Activated CD8-positive, alpha-beta memory T cell treated with anti-CD3 and anti-CD28 coated beads, Interleukin-2, amount 50 U/mL, for 48 hours (primary cell): ENCODE results near the gene TRAF3.
A peak's percentile ranks its signal among the peaks of the same experiment; 100 is the strongest.

Source experiments
- DNase-seq: peaks from one replicate; pipeline ENCODE4 v3.0.0-alpha.2; 2020

Gene TRAF3

GRCh38 chr14:102776761-102777710 is at the start of gene TRAF3:
TRAF3 (plus strand) TSS chr14:102777449; CDS start chr14:102870202, 92,753 bp downstream.
- DNase-seq = peak; percentile 88

DNA sequence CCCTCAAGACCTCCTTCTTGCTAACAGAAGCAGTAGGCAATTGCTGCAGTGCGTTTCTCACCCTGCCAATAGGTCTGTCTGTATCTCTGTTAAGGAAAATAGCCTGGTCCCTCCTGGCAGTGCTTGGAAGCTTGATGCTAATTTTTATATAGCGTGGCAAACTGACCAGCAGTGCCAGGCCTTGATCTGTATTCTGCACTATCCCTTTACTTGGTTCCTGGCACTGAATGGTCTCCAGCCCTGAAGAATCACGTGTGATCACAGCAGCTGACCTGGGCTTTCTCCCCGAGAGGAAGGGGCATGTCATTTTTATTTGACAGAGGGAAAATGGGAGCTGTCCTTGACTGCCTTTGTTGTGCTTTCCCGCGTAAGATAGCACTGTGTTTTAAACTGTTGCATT is 48.7 kb upstream of the TRAF3 start:
- no peak for DNase-seq

DNA sequence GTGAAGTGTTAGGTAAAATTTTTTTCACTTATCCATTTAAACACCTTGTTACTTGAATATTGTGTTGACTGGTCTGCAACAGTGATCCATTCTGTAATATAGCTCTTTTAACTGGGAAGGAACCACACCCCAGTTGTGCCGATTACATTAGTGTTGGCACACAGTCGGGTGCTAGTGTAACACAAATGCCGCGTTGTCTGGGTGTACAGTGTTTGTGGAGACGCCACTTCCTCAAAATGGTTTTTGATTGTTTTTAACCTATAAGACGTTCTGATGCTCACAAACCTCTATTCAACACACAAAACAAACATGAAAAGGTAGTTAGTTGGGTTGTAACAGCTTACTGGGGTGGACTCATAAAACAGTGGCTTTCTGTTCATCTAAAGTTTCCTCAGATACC is 48.0 kb upstream of the TRAF3 start:
- DNase-seq = no peak

GRCh38 chr14:102729825-102730224 is 47.4 kb upstream of the TRAF3 start:
- no peak for DNase-seq

GRCh38 chr14:102731101-102731870 is 46.0 kb upstream of the TRAF3 start:
- no peak for DNase-seq

DNA sequence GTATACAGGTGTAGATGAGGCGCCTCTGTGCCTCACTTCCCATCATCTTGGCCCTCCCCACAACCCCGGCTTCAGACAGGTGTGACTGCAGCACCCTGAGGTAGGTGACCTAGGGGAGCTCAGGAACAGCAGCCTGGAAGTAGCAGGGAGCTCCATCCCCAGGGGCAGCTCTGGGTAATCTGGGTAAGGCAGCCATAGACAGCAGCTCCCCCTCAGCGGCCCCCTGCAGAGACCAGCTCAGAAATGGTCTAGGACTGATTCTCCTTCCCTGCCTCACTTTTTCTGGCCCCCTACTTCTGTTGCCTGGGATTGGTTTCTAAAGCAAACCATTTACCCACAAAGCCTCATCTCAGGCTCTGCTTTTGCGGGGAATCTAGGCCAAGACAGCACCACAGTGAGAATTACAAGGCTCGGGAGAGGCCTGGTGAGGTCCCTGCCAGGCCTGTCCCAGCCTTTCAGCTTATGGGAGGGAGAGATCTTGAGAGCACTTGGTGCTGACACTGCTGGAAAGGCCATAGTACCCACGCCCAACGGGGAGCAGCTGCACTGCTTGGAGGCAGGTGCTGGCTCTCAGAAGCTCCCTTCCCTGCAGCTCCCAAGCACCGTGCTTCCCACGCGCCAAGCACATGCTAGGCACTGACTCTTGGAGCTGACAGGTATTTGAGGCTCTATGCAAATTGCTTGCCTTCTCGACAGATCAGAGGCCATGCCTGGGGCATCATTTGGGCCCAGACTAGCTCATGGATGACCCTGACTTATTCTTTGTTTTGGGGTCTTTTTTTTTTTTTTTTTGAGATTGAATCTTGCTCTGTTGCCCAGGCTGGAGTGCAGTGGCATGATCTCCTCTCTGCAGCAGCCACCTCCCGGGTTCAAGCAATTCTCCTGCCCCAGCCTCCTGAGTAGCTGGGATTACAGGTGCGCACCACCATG is 45.1 kb upstream of the TRAF3 start:
- DNase-seq = no peak

GRCh38 chr14:102732924-102733323 is 44.3 kb upstream of the TRAF3 start:
- peak; percentile 37 for DNase-seq

- DNase-seq = no peak
Observed at GRCh38 chr14:102733326-102733725, 43.9 kb upstream of the TRAF3 start.

DNA sequence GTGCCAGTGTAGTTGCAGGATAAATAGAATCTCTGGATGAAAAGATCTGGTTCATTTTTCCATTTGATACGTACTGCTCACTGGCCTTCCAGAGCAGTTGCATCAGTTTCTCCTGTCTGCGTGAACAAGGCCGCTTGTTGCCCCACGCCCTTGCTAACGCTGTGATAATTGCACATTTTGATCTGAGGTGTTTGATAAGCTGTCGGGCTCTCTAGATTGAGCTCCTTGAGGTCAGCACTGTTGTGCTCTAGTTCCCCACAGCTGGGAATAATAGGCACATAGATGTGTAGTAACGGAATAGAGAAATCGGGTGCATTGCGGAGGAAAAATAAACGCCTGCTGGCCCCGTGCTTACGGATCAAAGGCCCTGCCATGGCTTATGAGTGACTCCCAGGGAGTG is 42.8 kb upstream of the TRAF3 start:
- peak; percentile 33 for DNase-seq

- DNase-seq = no peak
Observed at GRCh38 chr14:102736956-102737355, 40.3 kb upstream of the TRAF3 start.

- no peak for DNase-seq
Observed at GRCh38 chr14:102737402-102738372, 39.6 kb upstream of the TRAF3 start.

GRCh38 chr14:102738373-102739189 is 38.7 kb upstream of the TRAF3 start:
- no peak for DNase-seq

DNA sequence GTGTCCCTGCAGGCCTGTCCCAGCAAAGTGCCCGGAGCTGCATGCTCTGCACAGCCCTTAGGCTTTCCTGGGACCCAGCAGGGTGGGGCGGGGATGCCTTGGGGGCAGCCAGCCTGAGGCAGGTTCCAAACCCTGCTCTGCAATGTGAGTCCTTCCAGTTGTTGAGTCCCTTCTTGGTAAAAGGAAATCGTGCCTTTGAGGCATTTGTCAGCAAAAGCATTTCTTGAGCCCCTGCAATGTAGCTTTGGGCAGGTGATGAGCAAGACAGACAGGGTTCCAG is 38.1 kb upstream of the TRAF3 start:
- DNase-seq = no peak

DNA sequence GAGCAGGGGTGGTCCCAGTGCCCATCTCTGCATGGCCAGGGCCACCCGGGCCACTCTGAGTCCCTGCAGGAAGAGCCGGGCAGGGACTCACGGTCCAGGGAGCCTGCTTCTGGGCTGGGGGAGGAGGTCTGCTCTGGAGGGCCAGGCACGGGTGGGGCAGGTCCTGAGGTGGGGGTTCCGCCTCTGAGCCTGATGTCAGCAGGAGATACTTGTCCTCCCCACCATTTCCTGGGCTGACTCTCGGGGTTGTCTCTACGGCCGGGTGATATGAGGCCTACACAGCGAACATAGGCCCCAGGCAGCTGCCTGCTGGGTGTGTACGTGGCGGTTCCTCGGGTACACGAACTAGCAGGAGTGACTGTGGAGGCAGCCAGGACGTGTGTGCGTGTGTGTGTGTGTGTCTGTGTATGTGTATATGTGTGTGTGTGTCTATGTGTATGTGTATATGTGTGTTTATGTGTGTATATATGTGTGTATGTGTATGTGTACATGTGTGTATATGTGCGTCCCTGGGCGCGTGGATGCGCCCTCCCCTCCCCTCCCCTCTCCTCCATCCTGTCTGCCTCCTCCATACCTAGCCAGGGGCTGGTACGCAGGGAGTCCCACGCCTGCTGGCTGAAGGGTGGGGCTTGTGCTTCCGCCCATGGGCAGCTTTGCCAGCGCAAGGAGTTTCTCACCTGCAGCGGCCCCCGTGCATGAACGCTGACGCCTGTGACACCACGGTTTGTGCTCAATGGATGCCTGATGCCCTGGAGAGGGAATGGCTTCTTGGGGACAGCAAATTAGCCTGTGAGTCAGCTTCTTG is 30.4 kb upstream of the TRAF3 start:
- no peak for DNase-seq

DNA sequence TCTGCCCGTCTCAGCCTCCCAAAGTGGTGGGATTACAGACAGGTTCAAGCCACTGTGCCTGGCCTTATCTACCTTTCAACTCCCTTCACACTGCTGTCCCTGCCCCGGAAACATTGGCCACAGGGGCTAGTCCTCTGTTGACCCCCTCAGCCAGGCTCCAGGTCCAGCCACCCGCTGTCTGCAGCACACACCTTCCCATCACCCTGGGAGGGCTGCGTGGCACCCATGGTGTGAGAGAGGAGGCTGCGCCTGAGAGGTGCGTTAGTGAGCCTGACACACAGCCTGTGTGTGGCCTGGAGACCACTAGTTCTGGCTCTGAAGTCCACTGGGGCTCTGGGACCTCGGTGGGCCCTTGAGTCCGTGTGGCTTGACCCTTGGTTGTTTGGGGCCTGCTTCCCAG is 28.4 kb upstream of the TRAF3 start:
- DNase-seq = no peak

DNA sequence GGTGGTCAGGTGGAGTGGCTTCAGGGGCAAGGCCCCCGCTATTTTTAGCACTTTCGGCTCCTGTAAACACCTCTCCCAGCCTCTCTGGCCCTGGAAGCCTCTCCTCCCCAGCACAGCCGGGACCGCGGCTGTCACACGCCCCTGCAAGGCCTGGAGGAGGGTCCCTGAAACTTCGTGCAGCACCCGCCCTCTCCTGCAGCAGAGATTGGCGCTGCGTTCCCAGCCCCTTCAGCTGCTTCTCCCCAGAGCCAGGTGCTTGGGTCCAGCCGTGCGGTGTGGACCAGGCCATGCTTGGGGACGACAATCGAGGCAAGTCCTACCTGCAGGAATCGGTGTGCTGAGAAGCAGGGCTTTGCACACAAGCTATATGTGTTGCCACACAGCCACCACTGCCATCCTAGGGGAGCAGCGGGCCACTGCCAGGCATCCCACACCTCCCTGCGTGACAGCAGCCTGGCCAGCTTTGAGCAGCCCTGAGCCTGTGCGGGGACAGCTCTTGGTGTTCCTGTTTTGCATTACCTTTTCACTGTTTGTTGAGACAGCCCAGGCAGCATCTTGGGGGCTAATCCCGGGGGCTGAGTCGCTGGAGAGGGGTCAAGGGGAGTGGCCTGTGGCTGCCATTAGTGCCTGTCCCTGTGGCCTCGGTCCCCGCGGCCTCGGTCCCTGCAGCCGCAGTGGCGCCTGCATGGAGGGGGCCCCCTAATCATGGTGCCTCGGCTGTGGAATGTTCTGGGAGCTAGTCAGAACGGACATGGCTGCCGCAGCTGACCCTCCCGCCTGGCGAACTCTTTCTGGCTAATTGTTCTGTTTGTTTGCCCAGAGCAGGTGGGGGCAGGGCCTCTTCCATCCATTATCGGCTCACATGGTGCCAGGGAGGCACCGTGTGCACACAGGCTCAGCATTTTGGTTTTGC is 27.6 kb upstream of the TRAF3 start:
- DNase-seq = no peak

- DNase-seq = no peak
Observed at GRCh38 chr14:102750376-102750775, 26.9 kb upstream of the TRAF3 start.

DNA sequence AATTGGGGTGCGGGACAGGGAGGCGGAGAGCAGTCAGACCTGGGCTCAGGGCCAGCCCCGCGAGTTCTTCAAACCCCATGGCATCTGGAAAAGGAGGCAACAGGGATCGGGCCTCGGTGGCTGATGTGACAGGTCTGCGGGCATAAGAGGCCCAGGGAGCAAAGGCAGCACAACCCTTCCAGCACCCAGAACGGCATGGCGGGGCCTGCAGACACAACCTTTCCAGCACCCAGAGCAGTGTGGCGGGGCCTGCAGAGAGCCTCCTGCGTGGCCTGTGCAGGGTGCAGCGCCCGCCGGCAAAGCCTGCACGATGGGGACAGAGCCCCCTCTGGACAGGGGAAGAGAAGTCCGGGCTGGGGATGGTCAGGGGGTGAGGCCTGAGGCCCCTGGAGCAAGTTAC is 26.2 kb upstream of the TRAF3 start:
- DNase-seq = no peak
